T-helper 1 cell treated with Interleukin-12 subunit alpha and Interleukin-12 subunit beta and Interleukin-4 antibody, amounts not matched to agents 30 ng/mL and 1 ng/mL, for 36 hours (primary cell): ENCODE measurements around the gene QSOX2. TPM values are rescaled to one million over a fixed set of nuclear protein-coding genes. Genes with fewer than 3 reads are reported as not detected.

Experiments
- intact Hi-C: fragments of 100-400 bp; cut with micrococcal nuclease; formaldehyde crosslinking; loops from one replicate; pipeline ENCODE4 v1.15.1; 2024
- total RNA-seq: library from RNA; stranded (reverse); gene quantifications from 2 replicates; pipeline ENCODE4 v1.2.3, GENCODE V29; 2022

Gene QSOX2
- total RNA-seq, 1 donor from 2014 or later: 16.0 TPM

DNA sequence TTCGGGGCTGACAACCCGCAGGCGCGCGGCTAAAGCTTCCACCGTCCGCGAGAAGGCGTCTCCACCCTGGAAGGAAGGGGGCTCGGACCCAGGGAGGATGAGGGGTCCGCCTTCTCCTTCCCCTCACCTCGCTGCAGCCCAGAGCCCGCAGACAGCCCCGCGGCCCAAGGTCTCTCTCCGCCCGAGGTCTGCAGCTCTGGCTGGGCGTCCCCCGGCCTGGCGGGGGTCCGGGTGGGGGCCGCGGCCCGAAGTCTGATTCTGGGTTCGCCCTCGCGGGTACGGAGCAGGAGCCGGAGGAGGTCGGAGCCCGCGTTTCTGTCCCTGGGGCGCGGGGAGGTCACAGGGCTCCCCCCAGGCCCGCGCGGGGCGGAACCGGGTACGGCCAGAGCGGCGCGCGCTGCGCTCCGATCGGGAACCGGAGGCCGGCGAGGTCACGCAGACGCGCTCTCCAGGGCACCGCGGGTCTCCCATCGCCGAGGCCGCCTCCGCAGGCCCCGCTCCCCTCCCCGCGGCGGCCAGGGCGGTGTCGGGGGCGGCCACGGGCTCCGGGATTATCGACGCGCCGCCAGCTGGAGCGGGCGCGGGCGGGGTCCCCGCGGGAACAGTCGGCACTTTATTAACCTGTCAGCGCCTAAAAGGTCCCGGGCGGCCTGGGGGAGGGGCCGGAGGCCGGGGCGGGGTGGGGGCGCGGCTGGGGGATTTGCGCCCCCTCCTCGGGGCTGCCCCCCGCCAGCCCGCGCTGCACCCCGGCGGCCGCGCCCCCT is 52.3 kb downstream of the QSOX2 start:
- intact Hi-C loops: no loop called here

DNA sequence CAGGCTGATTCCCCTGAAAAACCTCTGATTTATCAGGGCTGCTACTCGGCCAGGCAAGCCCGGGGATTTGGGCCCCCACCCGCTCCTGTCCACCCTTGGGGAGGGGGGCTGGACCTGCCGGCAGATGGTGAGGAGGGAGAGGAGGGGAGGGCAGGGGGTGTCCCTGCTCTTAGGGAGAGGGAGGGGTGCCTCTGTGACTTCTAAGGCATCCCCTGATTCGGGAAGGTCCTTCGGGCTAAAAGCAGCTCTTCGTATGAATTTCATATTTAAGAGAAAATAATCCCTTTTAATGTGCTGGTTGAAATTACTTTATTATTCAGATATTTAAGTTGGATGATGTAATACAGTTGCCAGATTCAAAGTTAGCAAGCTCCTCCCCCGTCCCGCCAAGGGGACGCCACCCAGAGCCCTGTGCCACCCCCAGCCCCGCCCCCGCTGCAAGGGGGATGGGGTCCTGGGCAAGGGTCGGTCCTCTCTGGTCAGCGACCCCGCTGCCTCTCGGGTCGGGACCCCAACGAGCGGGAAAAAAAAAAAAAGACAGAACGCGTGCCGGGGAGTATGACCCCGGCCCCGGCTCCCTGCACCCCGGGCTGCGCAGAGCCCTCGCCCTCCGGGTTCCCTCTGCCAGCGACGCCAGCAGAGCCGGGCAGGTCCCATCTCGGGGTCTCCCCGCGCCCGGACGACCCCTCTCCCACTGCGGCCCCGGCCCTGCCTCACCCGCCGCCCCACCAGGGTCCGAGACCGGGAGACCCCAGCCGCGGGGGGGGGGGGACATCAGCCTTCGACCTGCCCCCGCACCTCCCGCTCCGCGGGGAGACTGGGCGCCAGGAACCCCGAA is 53.1 kb downstream of the QSOX2 start:
- intact Hi-C loops: no loop called here

DNA sequence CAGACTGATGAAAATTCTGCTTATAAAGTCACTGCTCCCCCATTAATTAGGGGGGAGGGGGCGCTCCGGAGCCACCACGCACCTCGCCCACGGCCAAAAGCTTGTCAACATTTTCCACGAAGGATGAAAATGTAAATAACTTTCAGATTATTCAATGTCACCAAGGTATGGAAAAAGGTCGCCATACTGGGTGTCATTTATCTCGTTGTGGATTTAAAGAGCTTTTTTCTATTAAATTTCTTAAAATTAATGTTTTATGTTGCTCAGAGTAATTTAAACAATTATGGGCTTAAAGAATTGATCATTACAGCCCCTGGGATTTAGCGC is 53.7 kb downstream of the QSOX2 start:
- intact Hi-C loops: no loop called here

DNA sequence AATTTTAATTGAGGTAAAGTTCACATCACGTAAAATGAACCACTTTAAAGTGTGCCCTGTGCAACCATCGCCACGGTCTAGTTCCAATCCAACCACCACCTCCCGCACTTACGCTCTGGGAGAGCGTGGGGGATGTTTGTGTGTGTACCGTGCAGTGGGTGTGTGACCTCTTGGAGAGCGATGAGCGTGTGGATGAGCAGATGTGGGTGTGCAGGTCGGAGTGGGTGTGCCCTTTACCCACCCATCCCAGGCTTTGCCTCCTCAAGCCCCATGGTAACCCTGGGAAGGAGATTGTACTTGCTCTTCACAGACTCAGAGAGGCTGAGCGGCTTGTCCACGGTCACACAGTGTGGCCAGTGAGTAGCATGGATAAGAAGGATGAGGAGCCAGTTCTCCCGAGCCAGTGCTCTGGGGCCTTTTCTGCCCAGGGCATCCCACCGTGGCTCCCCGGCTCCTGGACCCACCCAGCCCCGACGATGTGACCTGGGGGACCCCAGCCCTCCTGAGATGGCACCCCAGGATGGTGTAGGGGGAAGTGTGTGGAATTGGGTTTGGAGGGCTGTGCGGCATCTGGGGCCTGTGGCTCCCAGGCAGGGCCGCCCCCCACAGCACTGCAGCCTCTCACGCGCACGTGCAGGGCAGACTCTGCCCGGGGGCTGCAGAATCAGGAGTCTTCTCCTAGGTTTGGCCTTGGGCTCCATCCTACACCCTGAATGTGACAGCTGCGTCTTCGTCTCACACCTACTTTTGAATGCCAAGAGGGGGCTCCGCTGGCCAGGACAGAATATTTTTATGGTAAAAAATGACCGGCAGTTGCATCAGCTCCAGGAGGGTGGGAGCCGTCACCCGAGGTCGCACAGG is 54.3 kb downstream of the QSOX2 start:
- intact Hi-C loops: no loop called here

DNA sequence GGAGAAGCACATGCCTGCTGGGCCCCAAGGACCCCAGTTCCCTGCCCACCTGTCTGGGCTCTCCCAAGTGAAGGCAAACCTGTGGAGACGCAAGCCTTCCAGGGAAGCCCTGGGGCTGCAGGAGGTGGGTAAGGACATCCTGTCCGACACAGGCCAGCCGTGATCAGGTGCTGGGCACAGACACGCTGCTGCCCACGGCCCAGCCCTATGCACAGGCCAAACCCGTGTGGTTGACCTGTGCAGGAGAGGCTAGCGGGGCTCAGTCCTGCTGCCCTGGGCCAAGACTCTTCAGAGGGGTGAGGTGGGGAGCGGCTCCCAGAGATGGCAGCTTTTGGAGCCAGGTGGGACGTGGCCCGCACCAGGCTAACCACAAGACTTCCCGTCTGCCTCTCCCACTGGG is 55.0 kb downstream of the QSOX2 start:
- intact Hi-C loops: no loop called here

DNA sequence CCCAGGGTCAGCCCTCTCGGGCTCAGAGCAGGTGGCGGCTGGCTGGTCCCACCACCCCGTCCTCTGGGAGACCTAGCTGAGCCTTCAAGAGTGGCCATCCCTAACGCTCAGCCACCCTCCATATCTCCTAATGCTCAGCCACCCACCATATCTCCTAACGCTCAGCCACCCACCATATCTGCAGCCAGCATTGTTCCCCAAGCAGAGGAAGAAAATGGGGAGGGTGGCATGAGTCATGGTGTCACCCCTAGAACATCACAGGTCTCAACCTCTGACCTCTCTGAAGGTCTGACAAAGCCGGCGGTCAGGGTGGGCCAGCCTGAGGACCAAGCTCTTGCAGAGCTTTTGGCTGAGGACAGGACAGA is 55.4 kb downstream of the QSOX2 start:
- intact Hi-C loops: no loop called here

DNA sequence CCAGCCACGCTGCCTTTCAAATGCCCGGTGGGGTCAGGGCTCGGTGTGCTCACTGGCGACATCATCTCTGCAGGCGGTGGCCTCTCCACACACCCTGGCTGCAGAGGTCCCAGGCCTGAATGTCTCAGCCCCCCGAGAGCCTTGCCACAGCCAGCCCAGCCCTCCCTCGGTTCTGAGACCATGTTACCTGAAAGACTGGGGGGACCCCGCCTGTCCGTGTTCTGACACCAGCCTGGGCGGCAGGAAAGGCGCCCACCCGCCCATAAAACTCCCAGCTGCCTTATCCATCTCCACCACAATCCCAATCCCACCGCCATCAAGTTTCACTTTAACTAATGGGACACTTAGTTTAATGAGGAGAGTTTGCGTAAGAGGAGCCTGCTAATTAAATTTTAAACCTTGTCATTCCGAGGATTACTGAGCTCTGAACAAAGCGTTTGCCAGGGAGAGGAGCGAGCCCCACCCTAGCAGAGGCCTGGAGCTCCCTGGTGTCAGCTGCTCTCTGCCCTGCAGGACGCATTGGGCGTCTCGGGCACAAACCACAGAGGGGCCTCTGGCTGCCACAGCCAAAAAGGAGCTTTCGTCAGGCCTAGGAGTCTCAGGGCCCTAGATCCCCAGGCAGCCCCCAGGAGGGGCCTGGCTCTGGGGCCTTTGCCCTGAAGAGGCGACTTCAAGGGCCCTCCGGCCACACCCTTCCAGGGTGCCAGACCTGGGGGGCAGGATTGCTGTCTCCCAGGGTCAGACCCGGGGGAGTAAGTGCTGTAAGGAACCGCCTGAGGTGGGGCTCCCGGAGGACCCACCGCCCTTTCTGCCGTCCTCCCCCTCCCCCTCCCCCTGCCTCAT is 56.0 kb downstream of the QSOX2 start:
- intact Hi-C loops: no loop called here

DNA sequence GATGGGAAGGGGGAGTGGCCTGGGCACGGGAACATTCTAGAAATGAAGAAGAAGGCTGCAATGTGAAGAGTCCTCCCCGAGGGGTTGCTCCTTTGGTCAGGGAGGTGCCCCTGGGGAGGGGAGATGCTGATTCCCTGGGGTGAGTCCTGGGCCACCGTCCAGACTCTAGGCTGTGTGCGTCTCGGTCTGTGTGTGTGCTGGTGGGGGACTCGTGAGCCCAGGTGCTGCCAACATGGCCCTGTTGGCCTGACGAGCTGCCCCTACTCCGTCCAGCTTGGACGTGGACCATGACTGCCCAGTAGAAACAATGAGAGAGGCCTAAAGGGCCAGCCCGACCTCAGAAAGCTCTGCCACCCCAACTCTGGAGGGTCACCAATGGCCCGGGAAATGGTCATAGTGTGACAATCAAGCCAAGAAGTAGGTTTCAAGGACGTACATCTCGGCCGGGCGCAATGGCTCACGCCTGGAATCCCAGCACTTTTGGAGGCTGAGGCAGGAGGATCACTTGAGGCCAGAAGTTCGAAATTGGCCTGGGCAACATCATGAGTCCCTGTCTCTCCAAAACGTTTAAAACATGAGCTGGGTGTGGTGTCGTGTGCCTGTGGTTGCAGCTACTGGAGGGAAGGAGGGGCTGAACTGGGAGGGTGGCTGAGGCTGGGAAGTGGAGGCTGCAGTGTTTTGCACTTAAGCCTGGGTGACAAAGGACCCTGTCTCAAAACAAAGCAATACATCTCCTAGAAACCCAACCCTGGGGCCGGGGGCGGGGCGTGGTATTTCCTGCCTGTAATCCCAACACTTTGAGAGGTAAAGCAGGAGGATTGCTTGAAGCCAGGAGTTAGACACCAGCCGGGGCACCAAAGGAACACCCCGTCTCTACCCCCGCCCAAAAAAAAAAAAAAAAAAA is 57.7 kb downstream of the QSOX2 start:
- intact Hi-C loops: no loop called here

DNA sequence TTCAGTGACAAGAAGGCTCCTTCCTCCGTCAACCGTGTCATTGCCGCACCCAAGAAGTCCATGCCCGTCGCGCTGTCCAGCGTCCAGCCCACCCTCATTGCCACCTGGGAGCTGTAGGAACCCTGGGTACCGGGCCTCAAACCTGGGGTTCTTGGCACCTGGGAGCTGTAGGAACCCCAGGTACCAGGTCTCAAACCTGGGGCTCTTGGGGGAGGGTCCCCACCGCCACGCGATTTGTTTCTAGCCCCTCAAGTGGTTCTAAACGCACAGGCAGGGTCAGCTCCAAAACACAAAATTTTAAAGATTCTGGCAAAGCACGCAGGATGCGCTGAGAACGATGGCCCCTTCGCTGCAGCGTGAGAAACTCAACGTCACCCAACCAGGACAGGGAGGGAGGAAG is 58.4 kb downstream of the QSOX2 start:
- intact Hi-C loops: no loop called here

DNA sequence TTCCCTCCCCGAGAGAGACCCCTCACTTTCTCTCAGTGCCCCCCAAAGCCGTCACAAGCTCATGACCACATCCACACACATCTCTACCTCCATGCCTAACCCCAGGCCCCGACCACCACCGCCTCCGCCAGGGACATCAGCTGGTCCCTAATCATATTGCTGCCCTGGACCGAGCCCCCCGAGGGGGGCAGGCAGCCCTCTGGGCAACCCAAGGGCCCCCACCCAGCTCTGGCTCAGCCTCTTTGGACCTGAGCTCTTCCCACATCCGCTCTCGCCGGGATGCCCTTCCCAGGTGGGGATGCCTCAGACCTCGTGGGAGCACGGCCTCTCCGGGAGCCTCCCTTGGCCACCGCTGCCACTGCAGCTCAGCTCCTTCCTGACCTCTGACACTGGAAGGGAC is 59.2 kb downstream of the QSOX2 start:
- intact Hi-C loops: no loop called here

DNA sequence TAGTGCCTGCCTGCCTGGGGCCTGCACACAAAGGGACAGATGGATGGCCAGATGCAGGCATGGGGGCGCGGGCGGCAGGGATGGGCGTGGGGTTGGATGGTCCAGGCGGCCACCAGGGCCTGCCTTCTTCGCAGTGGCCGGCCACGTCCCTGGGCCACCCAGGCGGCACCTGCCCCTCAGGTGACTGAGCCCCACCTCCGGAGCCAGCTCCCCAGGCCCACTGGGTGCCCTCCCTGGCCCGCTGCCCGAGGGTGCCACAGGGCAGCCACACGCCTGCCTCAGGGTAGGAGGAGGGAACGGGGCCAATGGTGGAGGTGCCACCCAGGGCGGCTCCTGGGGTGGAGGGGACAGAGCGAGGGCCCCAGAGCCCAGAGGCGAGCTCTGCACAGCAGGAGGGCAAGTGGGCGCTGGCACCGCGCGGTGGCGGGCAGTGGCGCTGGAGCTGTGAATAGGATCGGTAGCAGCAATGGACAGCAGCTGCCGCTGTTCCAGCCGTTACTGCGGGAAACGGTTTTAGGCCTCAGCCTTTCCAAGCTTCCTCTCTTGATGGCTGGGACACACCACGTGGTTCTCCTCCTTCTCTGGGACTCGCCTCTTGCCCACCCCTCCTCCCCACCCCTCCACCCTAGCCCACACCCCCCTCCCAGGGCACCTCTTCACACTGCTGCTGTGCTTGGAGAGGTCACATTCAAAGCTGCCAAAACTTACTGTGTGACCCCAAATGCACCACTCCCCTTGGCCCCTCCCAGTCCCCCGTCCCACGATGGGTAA is 59.8 kb downstream of the QSOX2 start:
- intact Hi-C loops: no loop called here

DNA sequence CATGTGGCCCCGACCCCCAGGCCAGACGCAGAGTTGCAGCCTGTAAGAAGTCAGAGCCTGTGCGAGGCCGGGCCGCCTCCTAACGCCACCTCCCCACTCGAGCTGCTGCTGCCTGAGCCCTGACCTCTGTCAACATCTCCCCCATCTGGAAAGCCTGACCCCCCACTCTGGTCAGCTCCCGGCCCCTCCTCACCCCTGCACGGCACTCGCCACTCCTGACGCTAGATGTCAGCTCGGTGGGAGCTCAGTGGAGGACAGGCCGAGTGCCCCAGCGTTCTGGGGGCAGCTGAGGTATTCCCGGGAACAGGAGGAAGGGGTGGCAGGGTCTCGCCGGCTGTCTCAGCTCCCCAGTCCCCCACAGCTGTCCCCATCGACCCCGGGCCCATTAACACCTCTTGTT is 60.5 kb downstream of the QSOX2 start:
- intact Hi-C loops: no loop called here

DNA sequence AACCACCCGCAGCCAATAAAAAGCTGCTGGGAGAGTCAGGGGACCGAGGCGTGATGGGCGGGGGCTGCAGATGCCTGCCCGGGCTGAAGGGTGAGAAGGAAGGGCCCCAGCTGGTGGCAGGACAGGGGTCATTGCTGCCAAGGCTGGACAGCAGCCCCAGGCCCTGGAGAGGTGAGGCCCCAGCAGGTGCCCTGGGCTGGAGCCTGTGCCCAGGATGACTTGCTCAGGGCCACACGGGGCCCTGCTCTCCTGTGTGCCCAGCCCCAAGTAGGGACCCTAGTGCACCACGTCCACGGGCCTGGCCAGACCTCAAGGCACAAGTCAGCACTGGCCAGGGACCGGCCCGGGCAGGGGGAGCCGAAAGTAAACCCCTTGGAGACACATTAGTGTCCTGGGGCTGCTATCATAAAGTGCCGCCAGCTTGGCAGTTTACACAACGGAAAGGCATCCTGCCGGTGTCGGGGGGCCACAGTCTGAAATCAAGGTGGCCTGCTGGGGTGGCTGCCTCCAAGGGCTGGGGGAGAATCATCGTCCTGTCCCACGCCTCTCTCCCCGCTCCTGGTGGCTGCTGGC is 62.7 kb downstream of the QSOX2 start:
- intact Hi-C loops: no loop called here

DNA sequence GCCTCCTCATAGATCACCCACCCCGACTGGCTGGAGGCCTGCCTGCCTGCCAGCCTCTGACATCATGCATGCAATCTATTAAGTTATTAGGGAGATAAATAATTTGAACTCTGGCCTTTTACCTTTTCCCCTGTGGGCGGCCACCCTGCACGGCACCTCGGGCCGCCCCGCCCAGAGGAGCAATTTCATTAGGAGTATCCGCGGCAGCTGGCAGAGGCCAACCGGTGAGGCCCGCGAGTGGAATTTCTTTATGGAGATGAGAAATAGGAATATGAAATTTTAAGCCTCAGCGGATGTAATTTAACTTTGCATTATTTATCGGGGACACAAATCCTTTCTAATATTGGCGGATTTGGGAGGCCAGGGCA is 63.2 kb downstream of the QSOX2 start:
- intact Hi-C loops: no loop called here

DNA sequence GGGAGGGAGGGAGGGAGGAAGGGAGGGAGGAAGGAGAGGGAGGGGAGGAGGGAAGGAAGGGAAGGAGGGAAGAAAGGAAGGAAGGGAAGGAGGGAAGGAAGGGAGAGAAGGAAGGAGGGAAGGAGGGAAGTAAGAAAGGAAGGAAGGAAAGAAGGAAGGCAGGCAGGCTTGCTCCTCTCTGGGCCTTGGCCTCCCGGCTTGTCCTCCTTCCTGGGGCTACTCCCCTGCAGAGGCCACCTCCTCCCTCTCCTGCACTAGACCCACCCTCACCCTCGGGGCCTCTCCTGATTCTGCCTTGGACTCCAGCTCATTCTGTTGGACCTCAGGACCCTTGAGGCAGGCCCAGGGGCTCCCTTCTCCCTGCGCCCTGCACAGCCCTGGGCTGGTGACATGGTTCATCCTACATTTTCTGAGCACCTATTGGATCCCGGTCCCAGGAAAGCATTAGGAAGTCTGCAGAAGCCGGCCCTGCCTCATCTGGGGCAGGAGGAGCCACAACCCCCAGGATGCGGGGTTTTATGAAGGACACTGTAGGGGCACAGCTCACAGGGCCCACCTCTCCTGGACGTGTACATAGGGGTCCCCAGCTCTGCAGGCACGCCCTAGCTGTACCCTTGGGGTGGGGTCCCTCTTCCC is 63.7 kb downstream of the QSOX2 start:
- intact Hi-C loops: no loop called here

DNA sequence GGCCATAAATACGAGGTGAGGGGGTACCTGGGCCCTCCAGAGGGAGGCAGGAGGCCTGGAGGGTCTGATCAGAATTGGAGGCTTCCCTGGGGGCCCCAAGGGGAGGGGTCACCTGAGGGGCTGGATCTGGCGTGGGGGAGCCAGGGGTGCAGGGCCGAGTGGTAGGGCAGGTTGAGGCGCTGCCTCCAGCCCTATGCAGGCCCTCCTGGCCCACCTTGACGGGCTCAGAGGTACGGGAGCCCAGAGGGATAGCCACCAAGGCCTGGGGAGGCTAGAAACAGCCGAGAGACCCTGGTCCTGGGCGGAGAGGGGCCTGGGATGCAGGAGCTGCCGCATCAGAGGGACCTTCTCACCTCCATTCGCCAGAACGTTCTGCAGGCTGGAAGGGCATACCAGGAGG is 65.0 kb downstream of the QSOX2 start:
- intact Hi-C loops: no loop called here

DNA sequence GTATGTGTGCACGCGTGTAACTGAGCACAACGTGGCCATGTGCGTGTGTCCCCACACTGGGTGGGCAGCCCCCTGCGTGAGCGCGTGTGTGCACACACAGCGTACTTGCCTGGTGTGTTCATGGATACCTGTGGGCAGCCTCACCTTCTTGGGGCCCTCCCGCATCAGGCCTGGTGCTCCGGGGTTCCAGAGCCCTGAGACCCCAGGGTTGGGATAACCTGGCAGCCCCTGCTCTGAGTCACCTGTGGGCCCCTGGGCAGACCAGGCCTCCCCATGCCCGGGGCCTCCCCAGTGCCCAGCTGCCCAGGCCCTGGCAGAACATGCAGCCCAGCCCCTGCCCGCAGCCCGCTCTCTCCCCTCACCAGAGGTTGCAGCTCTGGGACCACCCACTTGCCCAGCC is 65.9 kb downstream of the QSOX2 start:
- intact Hi-C loops: no loop called here

DNA sequence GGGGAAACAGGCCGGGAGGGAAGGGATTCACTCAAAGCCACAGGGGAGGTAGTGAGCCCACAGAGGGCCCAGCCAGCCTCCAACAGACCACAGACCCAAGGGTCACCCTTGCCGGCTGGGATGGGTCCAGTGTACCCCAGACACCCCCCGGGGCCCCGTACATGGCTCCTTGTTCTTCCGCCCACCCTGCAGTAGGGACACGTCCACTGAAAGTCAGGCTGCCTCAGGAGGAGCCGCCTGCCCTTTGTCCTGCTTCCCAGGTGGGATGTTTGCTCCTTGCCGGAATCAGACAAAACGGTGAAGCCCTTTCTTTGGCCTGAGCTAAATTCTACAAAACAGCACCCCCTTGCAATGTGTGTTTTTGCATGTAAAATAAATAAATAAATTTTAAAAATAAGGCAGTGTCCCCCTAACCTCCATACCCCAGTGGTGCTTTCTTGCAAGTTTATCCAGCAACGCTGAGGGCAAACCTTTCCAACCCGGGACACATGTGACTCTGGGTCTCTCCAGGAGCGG is 66.5 kb downstream of the QSOX2 start:
- intact Hi-C loops: no loop called here

DNA sequence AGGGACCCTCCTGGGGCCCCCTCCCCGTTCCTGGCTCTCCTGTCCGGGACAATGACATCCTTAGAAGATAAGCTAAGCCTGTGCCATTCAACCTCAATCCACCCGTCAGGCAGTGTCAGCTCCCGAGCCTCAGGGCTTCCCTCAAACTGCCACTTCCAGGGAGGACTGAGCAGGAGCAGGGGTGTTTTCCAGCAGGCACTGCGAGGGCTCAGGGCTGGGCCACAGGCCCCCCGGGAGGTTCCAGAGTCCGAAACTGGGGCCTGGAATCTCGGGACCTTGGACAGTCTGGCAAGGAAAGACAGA is 66.9 kb downstream of the QSOX2 start:
- intact Hi-C loops: no loop called here
